GM18909 (cell line): ENCODE measurements around the gene SNRK.

Experiments used
- ATAC-seq: cut with Tn5 transposase; IDR thresholded peaks from one replicate; pipeline ENCODE4 v1.9.1; 2021; ENCODE audit warnings: mild to moderate bottlenecking; ENCODE audit not compliant: unreplicated experiment, poor library complexity

Gene SNRK

DNA sequence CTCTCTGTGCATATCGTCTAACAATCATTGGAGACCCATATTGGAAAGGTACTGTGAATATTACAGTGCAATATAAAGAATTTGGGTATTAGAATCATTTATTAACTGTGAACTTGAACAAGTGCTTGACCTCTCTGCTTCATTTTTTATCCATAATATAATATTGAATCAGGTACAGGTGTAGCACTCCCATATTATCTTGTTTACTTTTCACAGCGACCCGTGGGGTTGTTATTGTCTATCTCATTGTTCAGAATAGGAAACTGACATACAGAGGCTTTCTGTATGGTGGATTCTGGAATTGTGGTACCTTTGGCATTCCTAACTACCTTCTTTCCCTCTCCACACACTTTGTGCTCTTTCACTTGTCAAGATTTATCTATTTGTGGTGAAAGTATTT, 17.8 kb downstream of the SNRK start:
- ATAC-seq: no peak

DNA sequence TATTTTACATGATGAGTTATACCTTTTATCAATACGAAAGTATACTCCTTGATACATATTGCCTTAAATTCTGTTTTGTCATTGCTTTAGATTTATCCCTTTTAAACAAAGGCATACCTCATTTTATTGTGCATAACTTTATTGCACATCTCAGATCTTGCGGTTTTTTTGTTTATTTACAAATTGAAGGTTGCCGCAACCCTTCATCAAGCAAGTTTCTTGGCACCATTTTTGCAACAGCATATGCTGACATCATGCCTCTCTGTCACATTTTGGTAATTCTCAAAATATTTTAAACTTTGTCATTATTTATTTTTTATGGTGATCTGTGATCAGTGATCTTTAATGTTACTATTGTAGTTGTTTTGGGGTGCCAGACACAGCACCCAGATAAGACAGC, 20.9 kb downstream of the SNRK start:
- ATAC-seq: no peak

DNA sequence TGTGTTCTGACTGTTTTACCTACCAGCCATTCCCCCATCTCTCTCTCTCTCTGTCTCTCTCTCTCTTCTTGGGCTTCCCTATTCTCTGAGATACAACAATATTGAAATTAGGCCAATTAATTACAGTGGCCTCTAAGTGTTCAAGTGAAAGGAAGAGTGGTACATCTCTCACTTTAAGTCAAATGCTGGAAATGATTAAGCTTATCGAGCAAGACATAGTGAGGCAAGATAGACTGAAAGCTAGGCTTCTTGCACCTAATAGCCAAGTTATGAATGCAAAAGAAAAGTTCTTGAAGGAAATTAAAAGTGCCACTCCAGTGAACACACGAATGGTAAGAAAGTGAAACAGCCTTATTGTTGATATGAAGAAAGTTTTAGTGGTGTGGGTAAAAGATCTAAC, 21.3 kb downstream of the SNRK start:
- no peak for ATAC-seq

DNA sequence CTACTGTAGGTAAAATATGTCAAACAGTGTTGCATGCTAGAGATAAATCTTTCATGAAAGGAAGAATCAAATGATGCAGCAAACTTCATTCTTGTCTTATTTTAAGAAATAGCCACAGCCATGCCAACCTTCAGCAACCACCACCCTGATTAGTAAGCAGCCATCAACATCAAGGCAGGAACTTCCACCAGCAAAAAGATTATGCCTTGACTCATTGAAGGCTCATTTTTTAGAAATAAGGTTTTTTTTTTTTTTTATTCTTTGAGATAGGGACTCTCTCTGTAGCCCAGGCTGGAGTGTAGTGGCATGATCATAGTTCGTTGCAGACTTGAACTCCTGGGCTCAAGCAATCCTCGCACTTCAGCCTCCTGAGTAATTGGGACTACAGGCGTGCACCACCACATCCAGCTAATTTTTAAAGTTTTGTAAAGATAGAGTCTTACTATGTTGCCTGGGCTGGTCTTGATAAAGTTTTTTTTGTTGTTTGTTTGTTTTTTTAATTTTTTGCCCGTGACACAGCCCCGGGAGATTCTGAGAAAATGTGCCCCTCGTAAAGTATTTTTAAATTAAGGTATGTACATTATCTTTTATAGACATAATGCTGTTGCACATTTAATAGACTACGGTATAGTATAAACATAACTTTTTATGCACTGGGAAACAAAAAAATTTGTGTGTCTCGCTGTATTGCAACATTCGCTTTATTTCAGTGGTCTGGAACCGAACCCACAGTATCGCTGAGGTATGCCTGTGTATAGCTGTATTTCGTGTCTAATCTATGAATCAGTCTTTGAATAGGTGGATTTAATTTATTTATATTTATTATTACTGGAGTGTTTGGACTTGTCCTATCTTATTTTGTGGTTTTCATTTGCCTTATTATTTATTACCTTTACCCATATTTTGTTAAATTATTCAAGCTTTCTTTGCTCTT, 23.3 kb downstream of the SNRK start:
- no peak for ATAC-seq

DNA sequence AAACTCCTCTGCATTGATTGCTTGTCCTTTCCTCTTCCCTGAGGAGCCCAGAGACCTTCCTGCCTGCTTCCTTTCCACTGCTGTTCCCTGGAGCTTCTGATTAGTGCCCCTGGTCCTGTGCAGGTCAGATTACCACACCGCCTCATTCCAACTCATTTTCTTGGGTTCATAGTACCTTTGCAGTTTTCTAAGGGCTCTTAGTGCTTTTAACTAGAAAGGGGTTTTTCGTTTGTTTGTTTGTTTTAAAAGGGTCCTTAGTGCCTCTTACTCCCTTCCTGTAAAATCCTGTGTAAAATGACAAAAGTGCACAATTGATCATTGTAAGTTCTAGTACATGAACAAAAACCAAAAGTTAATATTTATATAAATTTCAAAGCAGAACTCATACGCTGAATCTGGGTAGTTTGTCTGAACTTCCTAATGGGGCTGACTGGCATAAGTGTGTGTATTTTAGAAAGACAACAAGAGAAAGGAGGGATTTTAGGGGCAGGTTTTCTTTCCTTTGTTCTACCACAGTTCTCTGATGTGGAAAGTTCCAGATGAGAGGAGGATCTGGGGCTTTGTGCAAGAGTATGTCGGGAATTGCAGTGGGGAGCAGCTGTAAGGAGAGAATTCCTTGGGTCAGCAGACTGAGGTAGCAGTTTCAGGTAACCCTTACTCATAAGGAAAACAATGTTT, 30.6 kb downstream of the SNRK start:
- no peak for ATAC-seq

DNA sequence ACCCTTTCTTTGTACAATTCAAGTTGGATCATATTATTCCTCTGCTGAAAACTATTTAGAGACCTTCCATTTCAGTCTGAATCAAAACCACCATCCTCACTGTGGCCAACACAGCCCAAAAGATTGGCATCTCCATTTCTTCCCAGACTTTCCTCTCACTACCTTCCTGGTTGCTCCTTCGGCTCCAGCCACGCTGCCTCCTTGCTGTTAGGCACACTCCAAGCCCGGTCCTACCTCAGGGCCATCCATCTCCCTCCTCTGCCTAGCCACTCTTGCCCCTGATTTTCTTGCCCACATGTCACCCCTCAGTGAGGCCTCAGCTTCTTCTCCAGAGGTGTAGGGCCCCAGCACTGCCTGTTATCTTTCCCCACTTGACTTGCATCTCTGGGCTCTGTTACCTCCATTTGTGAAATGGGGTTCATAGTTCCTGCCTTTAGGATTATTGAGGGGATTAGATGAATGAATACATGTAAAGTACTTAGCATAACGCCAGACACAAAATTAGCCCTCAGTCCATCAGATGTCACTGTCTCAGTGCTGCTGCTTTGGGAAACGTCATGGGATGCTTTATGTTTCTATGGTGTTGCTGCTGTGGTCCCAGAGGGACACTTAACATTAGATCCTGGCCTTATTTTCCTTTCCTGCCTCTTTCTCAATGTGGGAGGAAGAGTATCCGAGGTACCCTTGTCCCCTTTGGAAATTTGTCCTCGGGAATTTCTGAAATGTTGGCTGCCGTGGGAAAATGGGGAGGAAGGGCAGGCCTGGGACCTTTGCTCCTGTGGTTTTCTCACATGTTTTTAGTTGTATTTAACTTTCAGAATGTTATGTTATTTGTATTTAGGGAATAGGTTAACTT, 31.3 kb downstream of the SNRK start:
- no peak for ATAC-seq

DNA sequence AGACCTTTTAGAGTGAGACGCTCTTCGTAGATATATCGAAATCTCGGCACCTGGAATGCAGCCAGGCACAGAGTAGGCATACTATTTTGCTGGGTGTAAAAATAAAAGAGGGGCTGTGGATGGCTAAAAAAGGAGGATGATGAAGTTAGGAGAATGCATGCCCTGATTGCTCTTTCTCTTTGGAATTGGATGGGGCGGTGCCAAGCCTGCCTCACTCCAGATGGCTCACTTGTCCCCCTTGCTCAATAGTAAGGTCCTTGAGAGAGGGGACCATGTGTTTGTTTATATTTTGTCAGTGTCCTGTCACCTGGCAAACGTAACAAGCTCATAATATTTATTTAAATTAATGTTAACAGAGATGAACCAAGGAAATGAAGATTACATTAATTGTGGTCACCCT, 33.0 kb downstream of the SNRK start:
- ATAC-seq: no peak

DNA sequence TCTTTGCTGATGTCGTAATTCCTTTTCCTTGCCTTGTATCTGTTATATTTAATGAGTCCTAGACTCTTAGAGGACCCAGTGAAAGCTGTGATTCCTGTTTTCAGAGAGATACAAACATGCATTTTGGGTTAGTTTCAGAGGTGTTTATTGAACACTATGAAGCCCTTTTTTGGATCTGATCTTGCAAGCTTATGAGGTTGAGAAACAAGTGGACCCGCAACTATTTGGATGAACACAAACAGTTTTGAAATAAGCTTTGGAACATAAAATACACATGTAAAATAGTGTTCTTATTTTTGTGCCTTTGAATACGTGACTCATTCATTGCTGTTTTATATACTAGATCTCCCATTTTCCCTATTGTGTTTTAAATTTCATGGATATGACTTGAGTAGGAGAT, 33.5 kb downstream of the SNRK start:
- no peak for ATAC-seq

DNA sequence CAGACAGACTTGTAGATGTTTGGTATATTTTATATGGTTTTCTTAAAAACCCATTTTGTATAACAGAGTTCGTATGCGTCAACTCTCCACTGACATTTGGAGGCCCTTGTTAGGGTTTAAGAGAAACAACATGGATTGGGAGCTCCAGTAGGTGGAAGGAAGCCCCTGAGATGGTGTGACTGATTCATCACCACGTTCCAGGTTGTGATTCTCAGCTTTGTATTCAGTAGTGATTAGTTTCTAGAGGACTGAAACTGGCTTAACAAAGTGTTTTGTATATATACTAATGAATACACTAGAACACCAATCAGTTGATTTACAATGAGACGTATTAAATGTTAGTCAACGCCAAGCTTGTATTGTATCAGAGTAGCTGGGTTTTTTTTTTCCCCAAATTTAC, 33.9 kb downstream of the SNRK start:
- ATAC-seq: no peak

DNA sequence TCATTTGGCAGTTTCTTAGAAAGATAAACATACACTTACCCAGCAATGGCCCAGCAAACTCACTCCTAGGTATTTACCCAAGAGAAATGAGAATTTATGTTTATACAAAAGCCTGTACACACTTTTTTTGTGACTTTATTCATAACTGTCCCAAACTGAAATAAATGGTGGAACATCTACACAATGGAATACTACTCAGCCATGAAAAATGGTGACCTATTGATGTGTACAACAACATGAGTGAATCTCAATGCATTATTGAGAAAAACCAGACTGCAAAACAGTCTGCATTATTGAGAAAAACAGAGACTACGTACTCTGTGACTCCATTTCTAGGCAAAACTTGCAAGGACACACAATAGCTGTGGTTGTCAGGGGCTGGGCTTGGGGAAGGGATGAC, 37.2 kb downstream of the SNRK start:
- no peak for ATAC-seq

DNA sequence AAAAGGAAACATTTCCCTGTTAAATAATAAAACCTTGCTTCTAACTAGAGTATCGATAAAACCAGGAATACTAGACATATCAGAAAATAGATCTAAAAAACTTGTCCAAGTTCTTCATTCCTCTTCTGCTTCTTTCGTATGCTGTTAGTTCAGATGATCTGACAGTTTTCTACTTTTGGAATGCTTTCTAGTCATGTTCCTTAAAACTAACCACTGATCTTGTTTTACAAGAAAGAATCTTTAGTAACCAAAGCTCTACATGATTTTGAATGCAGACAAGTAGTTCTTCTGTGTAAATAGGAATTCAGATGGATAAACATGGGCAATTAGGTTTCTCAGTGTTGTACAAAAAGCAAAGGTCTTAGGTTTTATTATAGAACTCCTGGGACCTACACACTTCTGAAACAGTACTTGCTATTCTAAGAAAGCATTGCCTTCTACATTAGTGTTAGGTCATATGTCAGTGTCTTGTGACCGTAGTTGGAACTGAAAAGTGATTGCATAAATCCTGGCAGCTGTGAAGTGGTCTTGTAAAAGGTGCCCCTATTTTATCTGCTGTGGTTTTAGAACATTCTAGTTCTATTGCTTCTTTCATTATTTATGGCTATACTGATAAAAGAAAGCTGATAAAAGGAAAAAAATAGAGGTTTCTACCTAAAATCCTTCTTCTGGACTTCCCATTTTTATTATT, 40.7 kb downstream of the SNRK start:
- ATAC-seq: no peak

DNA sequence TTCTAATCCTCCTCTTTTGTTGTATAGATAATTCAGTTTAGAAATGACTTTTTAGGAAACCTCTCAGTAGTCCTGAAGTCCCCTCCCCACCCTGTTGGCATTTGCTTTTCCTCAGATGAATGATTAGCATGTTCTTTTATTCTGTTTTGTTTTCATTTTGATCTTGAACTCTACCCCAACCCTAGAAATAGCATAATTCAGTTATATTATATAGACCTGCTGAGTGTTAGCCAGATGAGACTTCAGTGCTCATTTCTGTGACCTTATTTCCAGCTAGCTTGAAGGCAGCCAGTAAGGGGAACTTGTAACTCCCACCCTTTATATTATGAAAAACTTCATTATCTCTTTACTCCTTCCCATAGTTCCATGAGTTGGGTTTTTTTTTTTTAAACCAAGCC, 41.2 kb downstream of the SNRK start:
- no peak for ATAC-seq

DNA sequence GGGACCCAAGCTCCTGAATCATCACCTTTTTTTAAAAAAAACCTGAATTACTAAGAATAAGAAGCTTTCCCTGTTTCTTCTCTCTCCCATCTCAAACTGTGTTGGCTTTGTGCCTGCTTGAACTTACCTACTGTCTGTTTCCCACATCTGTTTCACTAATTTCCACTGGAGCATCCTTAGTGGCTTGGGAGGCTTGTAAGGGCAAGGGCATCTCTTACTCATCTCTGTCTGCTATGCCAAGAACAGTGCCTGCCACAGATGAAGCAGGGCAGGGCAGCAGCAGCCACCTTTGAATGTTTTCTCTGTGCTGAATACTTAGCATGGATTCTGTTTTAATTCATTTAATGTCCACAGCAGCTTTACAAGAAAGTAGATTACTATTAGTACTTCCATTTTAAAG, 42.3 kb downstream of the SNRK start:
- no peak for ATAC-seq

DNA sequence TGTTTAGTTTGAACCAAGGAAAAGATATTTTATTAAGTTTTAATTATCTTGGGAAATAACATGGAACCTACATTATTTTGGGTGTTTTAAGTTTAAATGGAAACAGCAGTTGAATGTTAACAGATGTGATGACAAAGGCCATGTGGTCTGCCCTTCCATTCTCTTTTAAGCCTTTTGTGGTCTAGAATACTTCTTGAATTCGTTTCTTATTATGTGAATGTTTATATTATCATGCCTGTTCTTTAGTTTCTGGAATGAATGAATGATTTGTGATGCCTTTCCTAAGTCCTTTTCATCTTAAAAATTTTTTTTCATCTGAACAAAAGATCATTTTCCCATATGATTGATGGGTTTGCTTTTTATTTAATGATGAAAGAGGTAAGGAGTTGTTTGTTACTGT, 44.6 kb downstream of the SNRK start:
- no peak for ATAC-seq

DNA sequence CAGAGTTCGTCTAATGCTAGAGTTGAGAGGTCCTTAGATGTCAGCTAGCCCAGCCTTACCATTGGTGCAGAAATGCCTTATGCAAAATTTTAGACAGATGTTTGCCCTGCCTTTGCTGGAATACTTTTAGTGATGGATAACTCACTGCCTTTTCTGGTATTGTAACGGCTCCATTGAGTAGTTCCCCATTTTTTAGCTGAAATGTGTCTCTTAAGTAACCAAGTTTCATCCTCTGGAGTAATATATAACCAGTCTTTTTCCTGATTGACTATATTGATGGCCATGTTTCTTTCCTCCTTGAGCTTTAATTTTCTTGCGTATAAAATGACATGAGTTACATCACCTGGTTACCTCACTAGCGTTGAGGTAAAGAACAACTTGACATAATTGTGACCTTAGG, 45.0 kb downstream of the SNRK start:
- no peak for ATAC-seq

DNA sequence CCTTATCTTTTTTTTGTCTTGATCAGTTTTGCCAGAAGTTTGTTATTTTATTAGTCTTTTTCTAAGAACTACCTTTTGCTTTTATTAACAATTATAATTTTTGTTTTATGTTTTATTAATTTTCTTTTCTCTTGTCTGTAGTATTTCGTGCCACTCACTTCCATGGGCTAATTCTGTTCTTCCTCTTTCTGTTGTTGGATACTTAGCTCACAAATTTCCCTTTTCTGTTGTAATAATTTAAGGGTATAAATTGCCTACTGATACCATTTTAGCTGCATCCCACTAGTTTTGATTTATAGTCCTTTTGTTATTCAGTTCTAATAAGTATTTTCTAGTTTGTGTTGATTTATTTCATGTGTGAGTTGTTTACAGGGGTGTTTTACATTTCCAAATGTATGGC, 48.6 kb downstream of the SNRK start:
- no peak for ATAC-seq

DNA sequence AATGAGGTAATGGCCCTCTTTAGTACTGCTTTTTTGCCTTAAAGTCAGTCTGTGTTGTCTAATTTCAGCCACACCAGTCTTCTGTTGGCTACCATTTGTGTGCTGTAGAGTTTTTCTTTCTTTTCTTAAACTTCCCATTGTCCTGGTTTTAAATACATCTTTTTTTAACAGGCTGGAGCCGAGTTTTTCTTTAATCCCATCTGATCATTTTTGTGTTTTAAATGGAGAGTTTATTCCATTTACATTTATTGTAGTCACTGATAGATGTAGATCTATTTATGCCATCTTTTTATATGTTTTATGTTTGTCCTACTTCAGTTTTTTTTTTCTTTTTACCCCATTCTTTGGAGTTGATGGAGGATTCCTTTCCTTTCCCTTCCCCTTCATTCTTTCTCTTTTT, 49.5 kb downstream of the SNRK start:
- no peak for ATAC-seq

DNA sequence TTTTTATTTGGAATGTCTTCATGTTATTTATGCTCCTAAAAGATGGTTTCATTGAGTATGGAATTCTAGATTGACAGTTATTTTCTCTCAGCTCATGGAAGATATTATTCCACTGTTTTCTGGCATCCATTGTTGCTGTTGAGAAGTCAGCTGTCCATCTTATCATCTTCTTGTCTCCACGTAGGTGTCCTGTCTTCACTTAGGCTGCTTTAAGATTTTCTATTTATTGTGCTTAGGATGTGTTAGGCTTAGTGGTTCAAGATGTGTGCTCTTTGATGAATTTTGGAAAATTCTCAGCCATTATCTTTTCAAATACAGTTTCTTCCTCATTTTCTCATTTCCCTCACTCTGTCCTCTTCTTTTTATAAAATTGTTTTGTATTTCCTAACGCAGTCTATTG, 52.0 kb downstream of the SNRK start:
- ATAC-seq: no peak

DNA sequence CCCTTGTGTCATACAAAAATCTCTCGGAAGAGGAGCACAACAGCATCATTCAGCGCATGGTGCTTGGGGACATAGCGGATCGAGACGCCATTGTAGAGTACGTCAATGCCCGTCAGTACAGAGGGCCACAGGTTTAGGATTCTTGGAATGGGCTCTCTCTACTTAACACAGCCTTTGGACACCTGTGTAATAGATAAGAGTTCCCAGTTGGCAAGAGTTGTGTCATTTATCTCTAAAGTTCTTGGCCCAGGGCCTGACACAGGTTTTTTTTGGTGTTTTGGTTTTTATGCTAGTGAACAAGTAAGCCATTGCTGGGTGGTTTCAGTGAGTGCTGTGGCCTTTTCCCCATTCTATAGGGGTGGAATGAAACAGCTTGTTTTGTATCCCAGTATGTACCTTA, 54.1 kb downstream of the SNRK start:
- ATAC-seq: no peak

DNA sequence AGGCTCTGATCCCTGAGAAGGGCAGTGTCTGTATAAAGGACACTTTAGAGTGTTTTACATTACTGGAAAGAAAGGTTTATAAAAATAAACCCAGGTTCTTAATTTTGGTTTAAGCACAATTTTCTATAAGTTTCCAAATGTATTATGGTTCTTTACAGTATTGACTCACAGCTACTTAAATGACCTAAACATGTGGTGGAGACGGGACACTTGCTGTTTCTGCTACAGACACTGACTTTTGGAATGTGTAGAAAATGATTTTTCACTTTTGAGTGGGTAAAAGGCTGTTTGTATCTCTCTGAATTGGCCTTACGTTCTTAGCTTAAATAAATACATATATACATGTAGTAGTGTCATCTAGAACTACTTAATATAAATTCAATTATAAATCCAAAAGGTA, 55.4 kb downstream of the SNRK start:
- no peak for ATAC-seq
